GM18511 (cell line): ENCODE data around the gene SPP2.

Source experiments
- ATAC-seq: cut with Tn5 transposase; IDR thresholded peaks from one replicate; pipeline ENCODE4 v1.9.1; 2021; ENCODE audit warnings: mild to moderate bottlenecking, moderate library complexity; ENCODE audit not compliant: unreplicated experiment

The SPP2 gene

GRCh38 chr2:234038076-234038802 is 12.3 kb upstream of the SPP2 start:
- ATAC-seq: no peak

GRCh38 chr2:234044157-234044556 is 6.3 kb upstream of the SPP2 start:
- ATAC-seq: no peak

- ATAC-seq: no peak
Observed at GRCh38 chr2:234046521-234046920, 4.0 kb upstream of the SPP2 start.

- ATAC-seq: no peak
Observed at GRCh38 chr2:234047361-234047760, 3.1 kb upstream of the SPP2 start.

- no peak for ATAC-seq
Observed at GRCh38 chr2:234048049-234048448, 2.5 kb upstream of the SPP2 start.

- no peak for ATAC-seq
Observed at GRCh38 chr2:234051374-234052070, 1.0 kb downstream of the SPP2 start.

GRCh38 chr2:234058881-234059280 is 8.4 kb downstream of the SPP2 start:
- no peak for ATAC-seq

- ATAC-seq: no peak
Observed at GRCh38 chr2:234060236-234060635, 9.7 kb downstream of the SPP2 start.

GRCh38 chr2:234061624-234062257 is 11.2 kb downstream of the SPP2 start:
- no peak for ATAC-seq

GRCh38 chr2:234066587-234066986 is 16.1 kb downstream of the SPP2 start:
- no peak for ATAC-seq

- ATAC-seq: no peak
Observed at GRCh38 chr2:234071664-234072063, 21.2 kb downstream of the SPP2 start.

- no peak for ATAC-seq
Observed at GRCh38 chr2:234072454-234072853, 22.0 kb downstream of the SPP2 start.

- no peak for ATAC-seq
Observed at GRCh38 chr2:234074751-234075517, 24.4 kb downstream of the SPP2 start.

- ATAC-seq: no peak
Observed at GRCh38 chr2:234075518-234075915, 25.0 kb downstream of the SPP2 start.

- ATAC-seq: no peak
Observed at GRCh38 chr2:234075947-234076346, 25.4 kb downstream of the SPP2 start.

- no peak for ATAC-seq
Observed at GRCh38 chr2:234076451-234076850, 25.9 kb downstream of the SPP2 start.

- no peak for ATAC-seq
Observed at GRCh38 chr2:234078129-234078528, 27.6 kb downstream of the SPP2 start.

- no peak for ATAC-seq
Observed at GRCh38 chr2:234081970-234082822, 31.7 kb downstream of the SPP2 start.

- no peak for ATAC-seq
Observed at GRCh38 chr2:234083572-234084348, 33.3 kb downstream of the SPP2 start.

- no peak for ATAC-seq
Observed at GRCh38 chr2:234091432-234091879, 41.0 kb downstream of the SPP2 start.
